Neural cell (in vitro differentiated cells): Measurements from ENCODE around the gene IQGAP2. TPM values are rescaled to one million over a fixed set of nuclear protein-coding genes. Genes with fewer than 3 reads are reported as not detected.

Experiments
- H2AFZ ChIP-seq: fragments of 200-600, 300-800 bp; sonication (generic), shearing (Covaris generic); 2 replicates; pipeline ENCODE4 v1.6.0; 2014; ENCODE audit warnings: low read depth, mild to moderate bottlenecking, antibody characterized with exemption, low read length, moderate library complexity
- H3F3A ChIP-seq: fragments of 200-600 bp; shearing (Covaris generic); 2 replicates; pipeline ENCODE4 v1.6.1; 2016; ENCODE audit warnings: mild to moderate bottlenecking, moderate library complexity, mixed read lengths, antibody characterized with exemption, low read length; ENCODE audit not compliant: insufficient read depth, poor library complexity, severe bottlenecking
- H3K27ac ChIP-seq: fragments of 200-600, 300-800 bp; sonication (generic), shearing (Covaris generic); 2 replicates; pipeline ENCODE4 v1.5.1; 2014; ENCODE audit warnings: mild to moderate bottlenecking, low read length, moderate library complexity
- H3K27me3 ChIP-seq: fragments of 300-800, 200-600 bp; sonication (generic), shearing (Covaris generic); 2 replicates; pipeline ENCODE4 v1.6.0; 2014; ENCODE audit warnings: mild to moderate bottlenecking, low read depth, low read length, moderate library complexity; ENCODE audit not compliant: insufficient read depth
- H3K36me3 ChIP-seq: fragments of 300-800, 200-600 bp; sonication (generic), shearing (Covaris generic); 2 replicates; pipeline ENCODE4 v1.5.1; 2014; ENCODE audit warnings: mild to moderate bottlenecking, antibody characterized with exemption, low read length, moderate library complexity; ENCODE audit not compliant: insufficient read depth
- H3K4me2 ChIP-seq: fragments of 300-800, 200-600 bp; sonication (generic), shearing (Covaris generic); 2 replicates; pipeline ENCODE4 v1.6.0; 2014; ENCODE audit warnings: mild to moderate bottlenecking, low read length
- H3K4me3 ChIP-seq: fragments of 300-800, 200-600 bp; sonication (generic), shearing (Covaris generic); 2 replicates; pipeline ENCODE4 v1.5.1; 2014; ENCODE audit warnings: mild to moderate bottlenecking, low read length, moderate library complexity
- H3K79me2 ChIP-seq: fragments of 200-600 bp; shearing (Covaris generic); replicated peaks from 2 replicates; pipeline ENCODE4 v1.6.0; 2014; ENCODE audit warnings: mild to moderate bottlenecking, low read length, moderate library complexity; ENCODE audit not compliant: insufficient read depth
- H3K9ac ChIP-seq: fragments of 300-800, 200-600 bp; sonication (generic), shearing (Covaris generic); 2 replicates; pipeline ENCODE4 v1.6.1; 2016; ENCODE audit warnings: mild to moderate bottlenecking, low read length, mixed read lengths
- H3K9me2 ChIP-seq: fragments of 200-600 bp; shearing (Covaris generic); 2 replicates; pipeline ENCODE4 v1.6.1; 2016; ENCODE audit warnings: mild to moderate bottlenecking, low read length, mixed read lengths; ENCODE audit not compliant: insufficient read depth
- H3K9me3 ChIP-seq: fragments of 200-600, 300-800 bp; sonication (generic), shearing (Covaris generic); 2 replicates; pipeline ENCODE4 v1.6.1; 2016; ENCODE audit warnings: mild to moderate bottlenecking, mixed run types, low read length, moderate library complexity, mixed read lengths
- H4K20me1 ChIP-seq: fragments of 200-600 bp; shearing (Covaris generic); 2 replicates; pipeline ENCODE4 v1.6.1; 2016; ENCODE audit warnings: mild to moderate bottlenecking, mixed run types; ENCODE audit not compliant: insufficient read depth
- CTCF ChIP-seq: fragments of 450-650 bp; IDR thresholded peaks from 2 replicates; pipeline ENCODE4 v1.5.1; 2014; ENCODE audit warnings: antibody characterized with exemption, mild to moderate bottlenecking, moderate library complexity; ENCODE audit not compliant: poor library complexity, severe bottlenecking
- EP300 ChIP-seq: fragments of 450-650 bp; conservative IDR thresholded peaks from 2 replicates; pipeline ENCODE4 v1.6.1; 2014; ENCODE audit warnings: antibody characterized with exemption, mild to moderate bottlenecking, moderate library complexity; ENCODE audit not compliant: poor library complexity, severe bottlenecking
- EZH2 ChIP-seq: fragments of 200-600, 300-800 bp; shearing (Covaris generic), sonication (generic); IDR thresholded peaks from 2 replicates; pipeline ENCODE4 v1.6.1; 2014; ENCODE audit warnings: antibody characterized with exemption, low read length, borderline replicate concordance, mild to moderate bottlenecking; ENCODE audit not compliant: insufficient read depth, poor library complexity, severe bottlenecking
- MXI1 ChIP-seq: fragments of 450-650 bp; conservative IDR thresholded peaks from 2 replicates; pipeline ENCODE4 v1.6.1; 2014; ENCODE audit warnings: antibody characterized with exemption, mild to moderate bottlenecking; ENCODE audit not compliant: poor library complexity, severe bottlenecking
- POLR2AphosphoS5 ChIP-seq: IDR thresholded peaks from 2 replicates; pipeline ENCODE4 v1.6.1; 2012
- RAD21 ChIP-seq: fragments of 450-650 bp; conservative IDR thresholded peaks from 2 replicates; pipeline ENCODE4 v1.6.1; 2014; ENCODE audit warnings: antibody characterized with exemption, mild to moderate bottlenecking, moderate library complexity
- REST ChIP-seq: IDR thresholded peaks from 2 replicates; pipeline ENCODE4 v1.6.1; 2012; ENCODE audit warnings: borderline replicate concordance
- SMC3 ChIP-seq: fragments of 450-650 bp; conservative IDR thresholded peaks from 2 replicates; pipeline ENCODE4 v1.6.1; 2014; ENCODE audit warnings: antibody characterized with exemption, mild to moderate bottlenecking, moderate library complexity; ENCODE audit not compliant: poor library complexity
- TAF1 ChIP-seq: IDR thresholded peaks from 2 replicates; pipeline ENCODE4 v1.6.1; 2012; ENCODE audit warnings: low read depth
- polyA minus RNA-seq: library from RNA; depleted of rRNA, polyadenylated mRNA; stranded (reverse); fragments of >200 nt; gene quantifications from 2 replicates; pipeline ENCODE4 v1.2.3, GENCODE V29; 2014
- polyA plus RNA-seq: library from polyadenylated mRNA; depleted of rRNA; stranded (reverse); fragments of >200 nt; gene quantifications from 2 replicates; pipeline ENCODE4 v1.2.3, GENCODE V29; 2014

The IQGAP2 gene, protein sequence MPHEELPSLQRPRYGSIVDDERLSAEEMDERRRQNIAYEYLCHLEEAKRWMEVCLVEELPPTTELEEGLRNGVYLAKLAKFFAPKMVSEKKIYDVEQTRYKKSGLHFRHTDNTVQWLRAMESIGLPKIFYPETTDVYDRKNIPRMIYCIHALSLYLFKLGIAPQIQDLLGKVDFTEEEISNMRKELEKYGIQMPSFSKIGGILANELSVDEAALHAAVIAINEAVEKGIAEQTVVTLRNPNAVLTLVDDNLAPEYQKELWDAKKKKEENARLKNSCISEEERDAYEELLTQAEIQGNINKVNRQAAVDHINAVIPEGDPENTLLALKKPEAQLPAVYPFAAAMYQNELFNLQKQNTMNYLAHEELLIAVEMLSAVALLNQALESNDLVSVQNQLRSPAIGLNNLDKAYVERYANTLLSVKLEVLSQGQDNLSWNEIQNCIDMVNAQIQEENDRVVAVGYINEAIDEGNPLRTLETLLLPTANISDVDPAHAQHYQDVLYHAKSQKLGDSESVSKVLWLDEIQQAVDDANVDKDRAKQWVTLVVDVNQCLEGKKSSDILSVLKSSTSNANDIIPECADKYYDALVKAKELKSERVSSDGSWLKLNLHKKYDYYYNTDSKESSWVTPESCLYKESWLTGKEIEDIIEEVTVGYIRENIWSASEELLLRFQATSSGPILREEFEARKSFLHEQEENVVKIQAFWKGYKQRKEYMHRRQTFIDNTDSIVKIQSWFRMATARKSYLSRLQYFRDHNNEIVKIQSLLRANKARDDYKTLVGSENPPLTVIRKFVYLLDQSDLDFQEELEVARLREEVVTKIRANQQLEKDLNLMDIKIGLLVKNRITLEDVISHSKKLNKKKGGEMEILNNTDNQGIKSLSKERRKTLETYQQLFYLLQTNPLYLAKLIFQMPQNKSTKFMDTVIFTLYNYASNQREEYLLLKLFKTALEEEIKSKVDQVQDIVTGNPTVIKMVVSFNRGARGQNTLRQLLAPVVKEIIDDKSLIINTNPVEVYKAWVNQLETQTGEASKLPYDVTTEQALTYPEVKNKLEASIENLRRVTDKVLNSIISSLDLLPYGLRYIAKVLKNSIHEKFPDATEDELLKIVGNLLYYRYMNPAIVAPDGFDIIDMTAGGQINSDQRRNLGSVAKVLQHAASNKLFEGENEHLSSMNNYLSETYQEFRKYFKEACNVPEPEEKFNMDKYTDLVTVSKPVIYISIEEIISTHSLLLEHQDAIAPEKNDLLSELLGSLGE (N-terminal part only)
- 4.0 and 5.2 TPM in 2 replicates for polyA plus RNA-seq
- polyA minus RNA-seq: 1.9 and 2.4 TPM in 2 replicates

DNA sequence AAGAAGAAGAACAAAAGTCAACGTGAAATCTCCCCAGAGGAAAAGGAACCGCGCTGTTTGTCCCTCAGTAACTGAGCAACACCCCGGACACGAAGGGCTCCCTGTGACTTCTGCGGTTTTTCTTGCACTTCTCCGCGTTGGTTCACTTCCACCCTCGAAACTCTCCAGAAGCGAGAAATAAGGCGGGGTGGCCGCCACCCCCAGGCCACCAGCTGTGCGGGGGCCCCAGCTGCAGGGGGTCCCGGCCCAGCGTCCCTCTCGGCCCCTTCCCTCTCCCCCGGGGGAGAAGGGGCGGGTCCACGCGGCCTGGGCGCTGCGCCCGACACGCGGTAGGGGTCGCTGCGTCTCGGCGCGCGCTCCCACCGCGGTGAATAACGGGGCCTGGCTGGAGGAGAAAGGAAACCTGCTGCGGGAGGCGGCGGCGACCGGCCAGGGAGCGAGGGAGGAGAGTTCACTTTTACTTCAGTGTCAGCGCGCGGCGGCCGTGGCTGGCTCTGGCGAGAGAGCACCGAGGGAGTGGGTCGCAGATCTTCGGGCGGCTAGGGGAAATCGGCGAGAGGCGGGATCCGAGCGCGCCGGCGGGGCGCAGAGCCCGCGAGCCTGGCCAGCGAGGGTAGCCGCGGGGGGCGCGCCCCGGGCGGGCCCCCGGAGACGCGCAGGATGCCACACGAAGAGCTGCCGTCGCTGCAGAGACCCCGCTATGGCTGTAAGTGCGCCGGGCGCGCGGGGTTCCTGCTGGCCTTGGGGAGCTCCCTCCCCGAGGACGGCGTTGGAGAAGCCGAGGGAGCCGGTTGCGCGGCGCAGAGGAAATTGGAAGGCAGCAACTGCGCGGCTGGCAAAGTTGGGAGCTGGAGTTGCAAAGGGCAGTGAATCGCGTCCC is at the start of gene IQGAP2:
Gene IQGAP2, plus strand, starts transcription at position 400 of the 880 bp plus-strand sequence. Its CDS starts 261 bp downstream, at position 661.
- Histone ChIP-seq H3K27ac (no peak within 1 kb of the TSS), H3K9ac (peak within 1 kb of the TSS; percentile 60), H2AFZ (peak within 1 kb of the TSS; percentile 40), H3K36me3 (no peaks in the 10 kb centered on the region), H4K20me1 (no peaks in the 10 kb centered on the region), H3K9me3 (no peaks in the 10 kb centered on the region), H3K79me2 (no peaks in the 10 kb centered on the region), H3F3A (no peaks in the 10 kb centered on the region), H3K9me2 (no peaks in the 10 kb centered on the region), H3K4me2 (peak within 1 kb of the TSS; percentile 62), H3K27me3 (peaks cover 17% of the 10 kb centered on the region), H3K4me3 (peak within 1 kb of the TSS; percentile 79)
- TF ChIP-seq POLR2AphosphoS5: peak; percentile 33
- peak; percentile 45 for TF ChIP-seq MXI1
- peak; percentile 81 for TF ChIP-seq RAD21
- TF ChIP-seq TAF1: no peak
- peak; percentile 96 for TF ChIP-seq CTCF
- TF ChIP-seq EZH2: no peak
- TF ChIP-seq EP300: peak; percentile 18
- peak; percentile 85 for TF ChIP-seq SMC3
- TF ChIP-seq REST: no peak
